HG02943 (cell line): ENCODE measurements around the gene PAXIP1.

ENCODE experiments used
- ATAC-seq: cut with Tn5 transposase; IDR thresholded peaks from one replicate; pipeline ENCODE4 v1.9.1; 2021; ENCODE audit warnings: mild to moderate bottlenecking, low read depth, moderate library complexity; ENCODE audit not compliant: unreplicated experiment

The PAXIP1 gene

GRCh38 chr7:154914996-154915380, 87.9 kb downstream of the PAXIP1 start:
- no peak for ATAC-seq

- ATAC-seq = no peak
Observed at GRCh38 chr7:154914308-154914995, 88.5 kb downstream of the PAXIP1 start.

DNA sequence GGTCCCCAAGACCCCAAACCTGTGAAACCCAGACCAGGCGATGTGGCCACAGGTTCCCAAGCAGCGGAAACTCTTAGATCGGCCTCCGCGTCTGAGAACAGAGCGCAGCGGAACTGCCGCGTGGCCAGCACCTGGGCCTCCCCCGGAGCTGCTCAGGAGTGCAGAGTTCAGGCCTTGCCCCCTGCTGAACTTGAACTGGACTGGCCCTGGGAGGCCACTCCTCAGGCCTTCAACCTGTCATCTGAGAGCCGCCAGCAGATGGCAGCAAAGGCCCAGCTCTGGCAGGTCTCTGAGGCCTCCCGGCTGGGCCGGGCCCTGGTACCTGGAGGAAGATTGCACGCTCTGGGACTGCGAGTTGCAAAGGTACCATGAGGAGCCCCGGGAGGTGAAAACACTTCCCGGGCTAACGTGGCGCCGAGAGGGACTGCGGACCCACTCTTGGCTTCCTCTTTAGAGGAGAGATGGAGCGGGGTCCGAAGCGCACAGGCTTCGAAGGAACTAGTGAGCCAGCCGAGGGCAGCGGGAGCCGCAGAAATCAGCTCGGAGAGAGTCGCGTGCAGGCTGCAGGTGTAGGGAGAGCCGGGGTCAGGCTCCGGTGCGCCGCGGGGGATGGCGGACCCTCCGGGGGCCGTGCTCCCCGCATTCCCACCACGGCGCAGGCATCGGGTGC, 89.2 kb downstream of the PAXIP1 start:
- ATAC-seq = peak; percentile 98

- no peak for ATAC-seq
Observed at GRCh38 chr7:154912871-154913637, 89.9 kb downstream of the PAXIP1 start.

GRCh38 chr7:154911862-154912455, 91.0 kb downstream of the PAXIP1 start:
- no peak for ATAC-seq

- no peak for ATAC-seq
Observed at GRCh38 chr7:154911411-154911810, 91.5 kb downstream of the PAXIP1 start.

DNA sequence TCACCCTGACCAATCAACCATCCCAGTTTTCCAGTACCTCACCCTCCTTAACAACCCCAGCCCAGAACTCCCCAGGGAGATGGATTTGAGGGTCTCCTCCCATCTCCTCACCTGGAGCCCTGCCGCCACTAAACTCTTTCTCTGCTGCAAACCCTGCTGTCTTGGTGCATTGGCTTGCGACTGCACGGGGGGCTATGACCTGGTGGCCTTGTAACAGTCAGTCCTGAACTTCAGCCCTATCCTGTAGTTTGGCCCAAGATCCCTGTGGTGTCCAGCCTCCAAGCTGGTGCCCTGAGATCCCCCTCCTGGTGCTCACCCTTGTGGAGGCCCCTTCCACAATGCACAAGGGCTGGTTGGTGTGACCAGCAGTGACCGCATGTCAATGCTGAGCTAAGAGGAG, 91.9 kb downstream of the PAXIP1 start:
- ATAC-seq = no peak

DNA sequence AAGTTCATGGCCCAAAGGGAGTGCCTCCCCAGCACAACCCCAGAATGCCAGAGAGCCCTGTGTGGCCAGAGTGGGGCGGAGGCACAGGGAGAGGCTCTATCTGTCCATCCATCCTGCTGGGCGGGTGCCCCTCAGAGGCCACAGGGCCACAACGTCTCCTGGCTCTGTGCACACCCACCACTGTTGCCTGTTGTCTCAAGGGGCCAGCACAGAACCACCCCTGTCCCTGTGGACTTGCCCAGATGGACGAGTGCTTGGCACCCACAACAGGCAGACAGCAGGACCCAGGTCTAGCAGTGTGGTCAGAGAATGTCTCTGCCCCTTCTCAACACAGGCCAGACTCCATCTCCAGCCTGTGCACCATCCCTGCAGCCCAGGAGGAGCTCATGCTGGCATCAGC, 92.8 kb downstream of the PAXIP1 start:
- no peak for ATAC-seq

DNA sequence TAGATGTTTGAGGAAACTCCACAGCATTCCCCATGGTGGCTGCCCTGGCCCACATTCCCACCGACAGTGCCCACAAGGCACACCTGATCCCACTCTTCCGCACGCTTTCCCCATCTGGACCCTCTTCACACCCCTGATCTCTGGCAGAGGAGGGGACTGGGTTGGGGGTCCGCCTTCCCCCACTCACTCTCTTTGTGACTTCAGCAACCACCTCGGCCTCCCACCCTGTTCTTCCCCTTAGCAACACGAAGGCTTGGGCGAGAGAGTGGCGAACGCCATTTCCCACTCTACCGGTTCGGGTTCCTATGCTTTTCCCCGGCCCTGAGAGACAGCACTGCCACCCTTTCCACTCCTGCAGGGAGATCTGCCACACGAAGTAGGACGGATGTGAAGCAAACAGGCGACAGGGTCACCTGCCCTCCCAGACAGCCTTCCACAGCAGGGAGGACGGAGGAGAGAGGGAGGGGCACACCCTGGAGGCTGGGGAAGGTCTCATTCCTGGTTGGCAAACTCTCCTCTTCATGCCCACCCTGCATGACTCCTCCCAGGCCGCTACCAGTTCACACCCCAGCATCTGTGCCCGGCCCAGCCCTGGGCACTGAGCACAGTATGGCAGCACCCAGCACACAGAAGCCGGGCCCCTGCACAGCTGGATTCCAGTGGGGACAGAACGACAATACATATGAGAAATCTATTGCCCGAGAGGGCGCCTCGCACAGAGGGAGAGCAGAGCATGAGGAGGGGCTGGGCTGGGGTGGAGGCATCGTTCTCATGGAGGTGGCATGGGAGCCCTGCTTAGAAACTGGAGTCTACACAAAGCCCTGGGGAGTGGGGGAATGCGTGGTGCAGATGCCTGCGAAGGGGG, 93.5 kb downstream of the PAXIP1 start:
- no peak for ATAC-seq

- no peak for ATAC-seq
Observed at GRCh38 chr7:154907651-154908620, 95.0 kb downstream of the PAXIP1 start.

- no peak for ATAC-seq
Observed at GRCh38 chr7:154906736-154907355, 96.1 kb downstream of the PAXIP1 start.

- ATAC-seq = no peak
Observed at GRCh38 chr7:154906201-154906600, 96.7 kb downstream of the PAXIP1 start.

- no peak for ATAC-seq
Observed at GRCh38 chr7:154905615-154906014, 97.3 kb downstream of the PAXIP1 start.

DNA sequence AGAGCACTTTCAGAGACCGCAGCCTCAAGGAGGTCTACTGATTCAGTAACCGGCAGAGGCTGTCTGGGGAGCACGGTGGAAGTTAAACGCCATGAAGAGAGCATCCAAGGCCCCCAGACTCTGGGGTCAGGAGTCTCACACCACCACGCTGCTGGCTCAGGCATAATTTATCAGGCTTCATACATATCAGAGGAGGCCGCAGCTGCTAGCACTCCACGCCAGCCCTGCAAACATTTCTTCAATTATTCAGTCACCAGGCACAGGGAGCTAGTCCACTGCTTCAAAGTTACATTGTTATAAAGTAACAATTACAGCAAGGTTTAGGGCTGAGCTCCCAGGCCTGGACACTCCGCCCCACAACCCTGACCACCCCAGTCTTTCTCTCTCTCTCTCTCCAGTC, 97.8 kb downstream of the PAXIP1 start:
- ATAC-seq = no peak

DNA sequence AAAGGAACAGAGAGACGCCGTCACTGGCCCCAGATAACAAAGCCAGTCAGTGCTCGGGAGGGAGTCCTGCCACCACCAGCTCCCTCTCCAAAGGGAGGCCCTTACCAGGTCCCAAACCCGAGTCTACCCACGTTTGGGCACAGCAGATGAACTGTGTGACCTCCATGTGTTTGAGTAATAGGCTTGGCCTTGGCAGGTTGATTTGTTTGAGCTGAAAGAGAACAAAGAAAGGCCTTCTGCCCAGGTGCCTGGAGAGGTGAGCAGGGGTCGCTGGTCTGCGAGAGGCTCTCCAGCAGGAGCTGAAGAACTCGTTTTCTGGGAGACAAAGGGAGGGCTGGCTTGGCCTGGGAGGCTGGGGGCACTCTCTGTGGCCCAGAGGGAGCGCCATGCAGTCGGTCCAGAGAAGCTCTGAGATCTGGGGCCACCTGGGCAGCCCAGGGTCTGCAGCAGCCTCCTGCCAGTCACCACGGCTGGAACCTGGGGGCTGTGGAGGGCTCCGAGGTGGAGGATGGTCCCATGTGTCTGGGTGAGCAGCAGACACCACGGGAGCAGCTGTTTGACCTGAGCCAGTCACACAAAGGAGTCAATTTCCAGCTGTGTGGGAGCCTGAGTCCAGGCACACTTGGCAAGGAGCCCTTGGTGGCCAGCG, 99.7 kb downstream of the PAXIP1 start:
- ATAC-seq = no peak

DNA sequence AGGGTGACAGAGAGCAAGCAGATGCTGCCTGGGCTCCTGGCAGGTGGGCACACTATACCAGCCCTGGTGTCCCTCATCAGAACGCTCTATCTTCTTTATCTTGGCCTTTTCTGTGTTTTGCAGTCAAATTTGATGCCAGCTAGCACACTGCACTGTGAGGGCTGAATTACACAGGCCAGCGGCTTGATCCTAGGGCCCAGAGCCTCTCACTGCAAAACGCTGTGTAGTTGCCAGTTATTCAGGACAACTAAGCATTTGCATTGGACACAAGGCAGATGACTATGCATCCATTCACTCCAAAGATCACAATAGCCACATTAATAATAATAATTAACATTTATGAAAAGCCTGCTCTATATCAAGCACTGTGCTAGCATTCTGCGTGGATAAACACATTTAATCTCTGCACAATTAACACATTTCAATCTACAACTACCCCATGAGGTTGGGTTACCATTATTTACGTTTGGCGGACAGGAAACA, 100.3 kb downstream of the PAXIP1 start:
- ATAC-seq = no peak

DNA sequence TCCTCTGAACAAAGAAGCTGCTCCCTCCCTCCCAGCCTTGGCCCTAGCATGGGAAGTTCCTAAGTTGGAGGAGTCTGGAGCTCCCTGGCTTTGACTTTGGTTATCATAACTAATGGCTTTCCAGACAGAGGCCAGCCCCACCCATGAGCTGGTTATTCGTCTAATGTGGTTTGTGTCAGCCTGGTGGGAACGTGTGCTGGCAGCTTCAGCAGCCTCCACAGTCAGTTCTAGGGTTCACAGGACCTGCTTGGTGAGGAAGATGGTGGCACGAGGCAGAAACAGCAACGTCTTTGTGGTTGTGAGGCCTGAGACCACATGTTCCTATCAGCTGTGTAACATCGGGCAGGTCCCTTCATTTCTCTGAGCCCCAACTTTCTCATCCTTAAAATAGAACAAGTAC, 103.1 kb downstream of the PAXIP1 start:
- ATAC-seq = no peak
